Right kidney (tissue), 1 donor: ENCODE results near the gene FIBCD1.

Source experiments
- DNase-seq: peaks from one replicate; pipeline ENCODE4 v3.0.0-alpha.2; 2016

Gene FIBCD1

DNA sequence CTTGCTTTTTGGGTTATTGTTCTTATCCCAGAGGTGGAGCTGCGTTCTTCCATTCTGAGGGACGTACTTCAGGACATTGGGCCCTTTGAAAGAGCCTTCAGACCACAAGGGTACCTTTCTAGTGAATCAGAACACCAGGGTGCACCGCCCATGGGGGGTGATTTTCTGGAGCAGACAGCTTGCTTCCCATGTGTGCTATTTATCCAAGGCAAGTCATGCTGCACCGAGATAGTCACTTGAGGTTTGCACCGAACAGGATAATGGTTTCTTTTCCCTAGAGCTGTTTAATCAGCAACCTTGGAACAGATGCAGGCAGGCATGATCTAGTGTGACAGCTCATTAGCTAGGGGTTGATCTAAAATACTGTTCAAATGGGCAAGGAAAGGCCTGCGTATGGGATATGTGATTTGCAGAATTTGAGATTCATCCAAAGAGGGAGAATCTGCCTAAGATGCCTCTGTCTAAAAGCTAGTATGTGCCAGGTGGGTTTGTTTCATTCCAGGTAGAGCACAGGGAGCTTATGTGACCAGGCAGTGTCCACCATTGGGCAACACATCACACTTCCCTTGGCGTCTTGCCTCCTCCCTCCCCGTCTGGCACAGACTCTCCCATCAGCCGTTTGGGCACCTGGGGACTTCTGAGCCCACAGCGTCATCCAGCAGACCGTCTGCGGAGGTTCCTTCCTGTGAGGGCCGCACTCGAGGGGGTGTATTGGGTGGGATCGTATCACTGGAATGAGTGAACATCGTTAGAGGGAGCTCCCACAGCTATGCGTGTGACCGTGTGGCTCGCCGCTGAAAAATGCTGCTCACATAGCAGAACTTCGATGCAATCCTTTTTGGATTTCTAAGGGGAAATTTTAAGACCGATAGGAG is 80.9 kb downstream of the FIBCD1 start:
- DNase-seq = no peak

GRCh38 chr9:130856474-130856873 is 82.6 kb downstream of the FIBCD1 start:
- no peak for DNase-seq

GRCh38 chr9:130854835-130855234 is 84.2 kb downstream of the FIBCD1 start:
- no peak for DNase-seq

DNA sequence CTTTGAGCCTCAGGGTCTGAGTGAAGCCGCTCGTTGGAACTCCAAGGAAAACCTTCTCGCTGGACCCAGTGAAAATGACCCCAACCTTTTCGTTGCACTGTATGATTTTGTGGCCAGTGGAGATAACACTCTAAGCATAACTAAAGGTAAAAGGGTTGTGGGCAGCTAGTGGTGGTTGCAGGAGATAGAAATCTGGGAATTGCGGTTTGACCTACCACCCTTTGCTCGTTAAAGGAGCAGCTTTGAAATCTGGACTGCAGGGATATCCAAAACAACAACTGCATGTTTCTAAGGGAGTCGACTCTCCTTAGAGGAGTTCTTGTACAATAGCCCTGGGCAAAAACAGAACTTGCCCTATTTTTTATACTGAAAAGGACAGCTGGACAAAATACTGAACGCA is 85.0 kb downstream of the FIBCD1 start:
- no peak for DNase-seq

DNA sequence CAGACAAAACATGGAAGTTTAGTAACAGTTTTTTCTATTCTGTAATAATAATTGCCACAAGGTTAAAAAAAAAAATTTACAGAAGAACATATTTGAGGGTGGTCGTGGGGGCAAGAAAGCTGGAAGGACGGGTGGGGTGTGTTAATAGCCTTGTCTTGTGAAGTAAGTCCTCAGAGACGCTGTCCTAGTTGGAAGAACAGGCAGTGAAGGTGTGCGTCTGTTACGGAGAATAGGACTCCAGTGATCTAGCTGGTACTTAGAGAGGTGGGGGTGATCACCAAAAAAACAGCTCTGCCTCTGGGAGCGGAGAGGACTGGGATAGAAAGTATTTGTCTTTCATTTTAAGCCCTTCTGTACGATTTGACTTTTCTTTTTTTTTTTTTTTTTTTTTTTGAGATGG is 86.2 kb downstream of the FIBCD1 start:
- DNase-seq = no peak
